HUDEP-2 (cell line): Measurements from ENCODE around the gene APOL1.
"Not testable (repeated sequence)": the region's sequence is repeated elsewhere in the genome, so short reads cannot be mapped to it uniquely, and the experiment has no call there.

Experiments
- DNase-seq, 76 experiments: peaks; one replicate each; lab custom pipeline; 2025; ENCODE audit not compliant: unreplicated experiment in 76 of 76; lab: John Stamatoyannopoulos, UW

APOL1 gene

DNA sequence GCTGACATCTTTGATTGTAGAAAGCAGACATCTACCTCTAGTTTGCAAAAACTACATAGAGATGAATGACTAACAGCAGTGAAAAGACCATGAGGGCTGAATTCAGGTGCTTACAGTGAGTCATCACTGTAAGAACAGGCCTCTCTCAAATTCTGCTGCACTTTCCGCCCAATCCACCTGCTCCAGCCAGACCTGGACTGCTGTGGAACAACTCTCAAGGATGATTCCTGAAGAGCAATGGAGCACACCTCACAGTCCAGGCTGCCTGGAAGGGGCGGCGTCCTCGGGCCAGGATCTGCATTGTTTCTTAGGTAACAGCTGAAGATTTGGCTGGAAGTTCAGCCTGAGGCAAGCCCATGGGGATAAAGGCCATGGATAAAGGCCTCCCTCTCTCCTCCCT is 28.7 kb upstream of the APOL1 start:
- DNase-seq: no peak

DNA sequence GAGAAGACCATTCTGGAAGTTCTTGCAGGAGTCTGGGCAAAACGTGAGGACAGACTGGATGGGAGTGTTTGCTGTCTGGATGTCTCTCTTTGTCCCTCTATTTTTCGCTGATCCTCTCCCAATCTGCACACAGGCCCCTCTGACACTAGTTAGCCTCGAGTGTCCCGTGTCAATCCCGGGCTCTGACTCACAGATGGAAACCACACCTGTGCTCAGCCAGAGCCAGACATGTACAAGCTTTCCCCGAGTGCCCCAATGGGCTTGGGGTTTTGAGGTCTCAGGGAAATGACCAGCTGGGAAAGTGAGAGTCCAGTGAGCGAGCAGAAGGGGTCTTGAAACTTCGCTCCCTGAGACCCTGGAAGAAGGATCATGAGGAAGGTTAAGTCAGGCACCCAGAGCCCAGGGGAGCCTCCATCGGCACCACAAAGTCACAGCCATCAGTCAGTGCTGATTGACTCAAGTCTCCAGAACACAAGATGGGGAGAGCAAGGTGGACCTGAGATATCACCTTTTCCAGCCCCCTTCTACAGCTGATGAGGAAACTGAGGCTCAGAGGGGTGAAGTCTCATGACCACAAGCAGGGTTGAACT is 27.5 kb upstream of the APOL1 start:
- DNase-seq: no peak

DNA sequence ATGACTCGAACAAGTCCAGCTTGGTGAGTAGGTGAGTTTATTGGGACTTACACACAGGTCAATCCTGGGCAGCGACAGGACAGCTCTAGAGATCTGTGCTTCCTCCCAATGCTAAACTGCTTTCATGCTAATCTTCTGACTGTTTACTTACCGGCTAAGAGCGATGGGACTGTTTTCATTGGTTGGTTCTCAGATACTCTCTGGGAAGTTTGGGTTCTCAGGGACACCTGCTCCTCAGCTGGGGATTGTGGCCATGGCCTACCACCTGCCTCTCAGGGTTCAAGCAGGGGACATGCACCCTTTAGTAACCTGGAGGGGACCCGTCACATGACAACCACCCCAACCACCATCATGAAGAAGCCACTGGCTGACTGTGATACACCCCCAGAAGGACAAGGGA is 26.7 kb upstream of the APOL1 start:
- no peak for DNase-seq

GRCh38 chr22:36227396-36227795 is 25.5 kb upstream of the APOL1 start:
- no peak for DNase-seq

DNA sequence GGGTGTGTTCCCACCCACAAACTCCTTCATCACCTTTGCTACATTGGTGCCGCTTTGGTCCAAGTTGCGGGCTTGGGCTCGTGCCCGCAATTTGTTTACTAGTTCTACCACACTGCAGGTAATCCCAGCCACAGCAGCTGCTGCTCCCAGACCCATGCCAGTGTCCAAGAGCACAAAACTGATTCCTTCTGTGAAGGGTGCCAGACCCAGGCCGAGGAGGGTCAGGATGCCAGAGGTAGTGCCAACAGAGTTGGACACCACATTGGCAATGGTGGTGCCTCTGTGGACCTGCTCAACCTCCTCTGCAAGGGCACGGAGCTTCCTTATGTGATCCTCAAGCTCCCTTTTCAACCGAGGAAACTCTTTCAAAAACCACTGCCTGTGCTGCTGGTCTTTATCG is 25.1 kb upstream of the APOL1 start:
- DNase-seq: no peak

DNA sequence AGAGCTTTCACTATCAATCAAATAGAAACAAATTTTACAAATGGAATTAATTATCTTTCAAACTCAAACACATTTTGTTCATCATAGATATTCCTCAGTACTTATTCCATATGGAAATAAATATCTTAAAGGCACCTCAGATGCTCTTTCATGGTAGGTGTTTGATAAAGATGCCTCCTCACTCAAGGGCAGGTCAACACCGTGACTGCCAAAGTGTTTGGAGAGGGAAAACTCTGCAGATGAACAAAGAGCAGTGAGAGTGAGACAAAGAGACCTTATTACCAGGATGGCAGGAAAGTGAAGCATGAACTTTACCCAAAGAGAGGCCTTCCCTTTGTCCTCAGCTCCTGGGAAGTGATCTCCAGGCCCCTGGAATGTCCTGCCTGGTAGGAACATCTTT is 24.6 kb upstream of the APOL1 start:
- not testable (repeated sequence) for DNase-seq

GRCh38 chr22:36228944-36229343 is 24.0 kb upstream of the APOL1 start:
- DNase-seq: no peak

- DNase-seq: not testable (repeated sequence)
Measured at GRCh38 chr22:36229649-36230048, 23.3 kb upstream of the APOL1 start.

DNA sequence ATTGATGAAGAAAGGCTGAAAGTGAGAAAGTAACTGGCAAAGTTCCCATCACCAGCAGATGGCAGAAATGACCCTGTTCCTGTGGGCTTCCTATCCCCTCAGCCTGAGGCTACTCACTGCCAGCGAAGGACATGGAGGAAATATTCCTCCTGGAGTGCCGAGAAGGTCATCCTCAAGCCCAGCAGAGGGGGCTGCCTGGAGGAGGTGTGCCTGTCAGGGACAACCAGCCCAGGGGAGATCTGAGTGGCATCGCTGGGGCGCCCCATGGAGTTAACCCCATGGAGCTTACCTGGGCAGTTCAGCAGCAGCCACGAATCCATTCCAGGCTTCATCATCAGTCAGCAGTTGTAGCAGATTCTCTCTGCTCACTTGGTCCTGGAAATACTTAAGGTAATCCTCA is 21.9 kb upstream of the APOL1 start:
- not testable (repeated sequence) for DNase-seq

- DNase-seq: no peak
Measured at GRCh38 chr22:36232715-36233401, 20.1 kb upstream of the APOL1 start.

DNA sequence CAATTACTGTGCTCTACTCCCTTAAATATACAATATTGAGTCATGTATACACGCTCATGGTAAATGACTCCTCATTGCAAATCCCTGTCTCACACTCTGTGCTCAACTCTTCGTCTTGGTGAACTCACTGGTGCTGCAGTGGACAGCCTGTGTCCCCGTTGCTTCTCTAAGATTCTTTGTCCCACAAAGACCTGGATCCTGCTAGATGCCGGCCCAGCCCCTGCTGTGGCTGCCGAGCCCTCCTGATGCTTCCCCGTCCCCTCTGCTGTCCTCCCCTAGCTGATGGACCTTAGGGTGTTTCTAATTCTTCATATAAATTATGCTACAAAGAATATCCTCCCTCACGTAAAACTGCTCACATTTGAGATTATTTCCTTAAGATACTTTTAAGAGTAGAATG is 19.1 kb upstream of the APOL1 start:
- DNase-seq: no peak

GRCh38 chr22:36234213-36234612 is 18.7 kb upstream of the APOL1 start:
- no peak for DNase-seq

GRCh38 chr22:36234919-36235318 is 18.0 kb upstream of the APOL1 start:
- peak in 7 of 76 experiments; percentile 8 to 32 (median 19) for DNase-seq

DNA sequence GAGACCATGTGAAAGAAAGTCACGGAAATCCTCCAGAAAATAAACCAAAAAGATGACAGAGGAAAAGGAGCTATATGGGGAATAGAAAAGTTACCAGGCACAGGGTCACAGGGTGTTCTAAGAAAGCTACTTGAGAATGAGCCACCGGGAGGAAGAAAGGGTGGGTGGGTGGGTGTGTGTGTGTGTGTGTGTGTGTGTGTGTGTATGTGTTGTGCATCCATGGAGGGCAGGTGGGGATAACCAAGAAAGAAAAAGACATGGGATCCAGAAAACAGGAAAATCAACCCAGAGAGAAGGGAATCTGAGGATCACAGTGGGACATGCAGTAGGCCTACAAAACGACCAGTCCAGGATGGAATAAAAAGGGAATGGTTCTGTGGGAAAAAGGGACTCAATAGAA is 17.3 kb upstream of the APOL1 start:
- DNase-seq: no peak

DNA sequence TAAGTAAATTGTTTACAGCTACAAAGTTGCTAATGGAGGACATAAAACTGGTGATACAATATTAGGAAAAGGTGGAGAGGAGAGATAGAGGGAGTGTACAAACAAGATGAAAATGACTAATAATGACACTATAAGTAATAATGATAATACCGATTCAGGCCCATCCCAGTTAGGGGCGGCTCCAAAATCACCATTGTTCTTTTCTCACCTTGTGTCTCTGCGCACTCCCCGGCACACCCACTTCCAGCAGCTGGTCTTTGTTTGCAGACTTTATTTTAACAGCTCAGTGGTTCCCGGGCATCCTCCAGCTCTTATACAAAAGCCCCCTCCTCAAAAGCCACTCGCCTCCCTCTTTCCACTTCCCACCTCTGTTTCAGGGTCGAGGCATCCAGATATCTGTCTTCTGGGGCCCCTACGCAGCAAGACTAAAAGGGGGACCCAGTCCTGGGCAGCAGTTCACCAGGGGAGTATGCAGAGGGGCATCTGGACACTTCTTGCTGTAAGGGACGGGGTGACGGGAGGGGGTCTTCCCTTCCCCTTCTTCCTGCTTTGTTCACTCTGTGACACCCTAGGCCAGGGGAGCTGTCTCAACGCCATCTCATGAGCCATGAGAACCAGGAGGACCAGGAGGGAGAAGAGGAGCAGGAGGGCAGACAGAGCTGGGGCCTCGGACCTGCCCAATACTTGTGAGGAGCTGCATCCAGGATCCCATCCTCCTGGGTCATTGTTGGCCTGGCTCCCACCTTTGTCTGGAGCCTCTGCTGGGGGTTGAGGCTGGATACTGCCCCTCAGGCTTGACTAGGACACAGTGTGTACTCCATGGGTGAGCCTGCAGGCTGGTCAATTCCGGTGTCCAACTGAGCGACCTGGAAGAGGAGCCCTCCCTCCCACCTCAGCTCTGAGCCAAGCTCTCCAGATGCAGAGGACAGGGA is 16.3 kb upstream of the APOL1 start:
- DNase-seq: no peak

- DNase-seq: peak in 3 of 76 experiments; percentile 11 to 41 (median 27)
Measured at GRCh38 chr22:36237462-36238372, 15.2 kb upstream of the APOL1 start.

DNA sequence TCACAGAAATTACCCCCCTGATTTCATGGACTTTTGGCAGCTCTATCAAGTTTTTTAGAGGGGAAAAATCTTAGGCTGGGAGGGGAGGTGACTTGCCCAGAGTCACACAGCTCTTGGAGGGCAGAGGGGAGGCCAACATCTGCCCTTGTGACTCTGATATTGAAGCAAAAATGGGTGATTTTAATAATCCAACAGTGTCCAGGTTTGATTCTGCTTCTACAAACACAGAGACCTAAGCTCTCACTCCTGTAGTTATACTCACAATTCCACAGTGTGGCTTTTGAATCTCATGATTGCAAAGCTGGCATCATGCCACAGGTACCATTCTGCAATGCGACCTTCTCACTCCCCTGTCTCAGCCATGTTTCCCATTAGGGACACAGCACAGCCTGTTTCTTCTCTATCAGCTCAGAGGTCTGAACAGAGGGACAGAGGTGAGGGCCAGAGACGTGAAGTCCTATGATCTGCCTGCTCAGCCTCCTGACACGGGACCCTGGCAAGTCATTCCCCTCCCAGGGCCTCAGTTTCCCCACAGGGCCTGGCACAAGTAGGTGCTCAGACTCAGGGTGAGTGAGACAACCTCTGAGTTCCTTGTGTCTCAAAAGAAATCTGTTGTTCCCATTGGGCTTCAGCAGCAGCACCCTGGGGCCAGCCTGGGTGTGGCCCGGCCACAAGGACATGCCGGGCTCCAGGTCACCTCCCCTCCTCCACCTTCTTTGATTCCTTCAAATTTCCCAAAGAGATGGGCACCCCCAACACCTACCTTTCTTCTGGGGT is 14.4 kb upstream of the APOL1 start:
- DNase-seq: peak in 6 of 76 experiments; percentile 14 to 37 (median 20)

DNA sequence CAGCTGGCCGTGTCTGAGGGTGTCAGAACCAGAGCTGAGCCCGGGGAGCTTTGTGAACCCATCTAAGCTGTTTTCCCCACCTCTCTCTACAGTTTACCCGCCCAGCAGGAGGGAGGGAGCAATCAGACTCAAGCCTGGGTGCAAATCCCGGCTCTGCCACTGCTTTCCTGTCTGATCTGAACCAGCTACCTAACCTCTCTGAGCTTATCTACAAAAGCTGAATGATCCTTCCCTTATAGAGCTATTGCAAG is 13.9 kb upstream of the APOL1 start:
- DNase-seq: no peak

- peak in 73 of 76 experiments; percentile 27 to 85 (median 70) for DNase-seq
Measured at GRCh38 chr22:36239401-36240171, 13.3 kb upstream of the APOL1 start, which contains the start of gene APOL2. TSS of gene APOL2 (minus strand) at chr22:36239527. CDS start at chr22:36233162, 6,365 bp downstream.
